Psoas muscle (tissue), 8 donors: ENCODE results near the gene GRID2. TPM values are rescaled to one million over a fixed set of nuclear protein-coding genes. Genes with fewer than 3 reads are reported as not detected.

ENCODE experiments used
- ATAC-seq, 4 donors: fragments of 200-7000 bp; cut with Tn5 transposase; one replicate each; pipeline ENCODE4 v1.9.1; 2020; ENCODE audit warnings: moderate library complexity in 3 of 4, mild to moderate bottlenecking in 2 of 4
- DNase-seq, 2 donors: peaks; one replicate each; pipeline ENCODE4 v3.0.0-alpha.2; 2020
- H3K27ac ChIP-seq: fragments of 200-600 bp; one replicate; pipeline ENCODE4 v1.8.0; 2022
- H3K27me3 ChIP-seq, 3 donors: fragments of 200-600 bp in 1 of 3; one replicate each; pipeline versions ENCODE4 v1.6.1 to v1.8.0; 2013 to 2022; ENCODE audit warnings: low read length in 2 of 3, mild to moderate bottlenecking in 2 of 3, moderate library complexity in 1 of 3; ENCODE audit not compliant: insufficient read depth in 3 of 3
- H3K36me3 ChIP-seq, 2 donors: fragments of 200-600 bp in 1 of 2; one replicate each; pipeline versions ENCODE4 v1.6.1 to v1.8.0; 2013 to 2022; ENCODE audit warnings: low read depth in 1 of 2, mild to moderate bottlenecking in 1 of 2, moderate library complexity in 1 of 2; ENCODE audit not compliant: insufficient read depth in 1 of 2
- H3K4me1 ChIP-seq: fragments of 200-600 bp; one replicate; pipeline ENCODE4 v1.8.0; 2022
- H3K4me3 ChIP-seq: fragments of 200-600 bp; one replicate; pipeline ENCODE4 v1.8.0; 2022; ENCODE audit warnings: mild to moderate bottlenecking
- H3K9me3 ChIP-seq: fragments of 200-600 bp; one replicate; pipeline ENCODE4 v1.8.0; 2022
- CTCF ChIP-seq: fragments of 200-600 bp; IDR thresholded peaks from one replicate; pipeline ENCODE4 v1.8.0; 2022; ENCODE audit warnings: antibody characterized with exemption
- WGBS, 3 donors: extraction: QIAGEN DNeasy Blood & Tissue Kit; methylation state at CpG; one replicate each; pipeline versions ENCODE4 v1.1.6 to v1.1.7; 2013; 5-methylcytosine and 5-hydroxymethylcytosine counted together
- intact Hi-C, 2 donors: fragments of 100-400 bp; cut with DNase I; formaldehyde crosslinking; loops; one replicate each; pipeline versions ENCODE4 v1.11.0 to v1.14.2; 2022
- polyA plus RNA-seq, 3 donors: library from polyadenylated mRNA; stranded (reverse); fragments of 200-250 nt; gene quantifications; one replicate each; pipeline ENCODE4 v1.2.3, GENCODE V29; 2013
- total RNA-seq, 4 donors: library from RNA; stranded (reverse); fragmentation: NEBNext Ultra II Directional in 2 of 4; extraction: Animal tissue kit (Norgen Biotek cat#: 25700) in 2 of 4; gene quantifications; one replicate each; pipeline versions ENCODE4 v1.2.1 to v1.2.4, GENCODE V29; 2021 to 2023
- donor health status: healthy with polysubstance abuse.
- donor health status: DM: no; HTN: no; CAD: no; lungs with moderate emphysema.
- donor health status: Bipolar disorder and iron deficiency.
- donor health status: healthy.
- donor health status: DM: yes; HTN: yes; CAD: no.
- donor health status: DM: no; HTN: no; CAD: no.
- donor health status: DM: no; HTN: no; CAD: no.
- donor health status: DM: yes; HTN: yes; CAD: no.

The GRID2 gene
- total and polyA plus RNA-seq, 7 donors: not detected

GRCh38 chr4:93186846-93187245 lies 883.1 kb downstream of the GRID2 start:
- H3K9me3 ChIP-seq: no peaks in the 10 kb centered on the region
- DNase-seq: no peak
- no peaks in the 10 kb centered on the region for H3K4me1 ChIP-seq
- TF ChIP-seq CTCF: no peak
- no peak overlapping the region for H3K4me3 ChIP-seq
- peaks cover 0 to 1% (median 0%) of the 10 kb centered on the region in 3 donors for H3K27me3 ChIP-seq
- H3K27ac ChIP-seq: no peak overlapping the region
- 88 to 95% (median 93%) methylated on average over 1 of the region's 1 CpG for WGBS, 3 donors
- no peak for ATAC-seq
- H3K36me3 ChIP-seq: no peaks in the 10 kb centered on the region
- intact Hi-C loops: no loop called here

- 72 to 75% (median 74%) methylated on average over 4 of the region's 4 CpGs for WGBS, 3 donors
- ATAC-seq (no peak), DNase-seq (no peak)
- H3K27me3 ChIP-seq: peaks cover 0 to 1% (median 0%) of the 10 kb centered on the region in 3 donors
- no peaks in the 10 kb centered on the region for H3K9me3 ChIP-seq
- intact Hi-C loops: no loop called here
- no peaks in the 10 kb centered on the region for H3K36me3 ChIP-seq
- TF ChIP-seq CTCF: no peak
- H3K4me1 ChIP-seq: no peaks in the 10 kb centered on the region
- no peak overlapping the region for H3K27ac ChIP-seq
- H3K4me3 ChIP-seq: no peak overlapping the region
These were observed 883.7 kb downstream of the GRID2 start for GRCh38 chr4:93187466-93187865.

- no peak for TF ChIP-seq CTCF
- H3K27ac ChIP-seq: no peak overlapping the region
- intact Hi-C loops: no loop called here
- no peak for ATAC-seq
- no peak overlapping the region for H3K4me3 ChIP-seq
- no peaks in the 10 kb centered on the region for H3K9me3 ChIP-seq
- H3K4me1 ChIP-seq: no peaks in the 10 kb centered on the region
- DNase-seq: no peak
- H3K27me3 ChIP-seq: peaks cover 0 to 1% (median 0%) of the 10 kb centered on the region in 3 donors
- WGBS, 3 donors: 86 to 89% (median 88%) methylated on average over 4 of the region's 4 CpGs
- no peaks in the 10 kb centered on the region for H3K36me3 ChIP-seq
These were observed 884.1 kb downstream of the GRID2 start for GRCh38 chr4:93187892-93188291.

- H3K4me1 ChIP-seq: no peaks in the 10 kb centered on the region
- no peak for ATAC-seq
- TF ChIP-seq CTCF: peak; percentile 7
- intact Hi-C loops: no loop called here
- H3K4me3 ChIP-seq: no peak overlapping the region
- no peaks in the 10 kb centered on the region for H3K36me3 ChIP-seq
- WGBS, 3 donors: 18 to 29% (median 24%) methylated on average over 2 of the region's 2 CpGs
- no peaks in the 10 kb centered on the region for H3K9me3 ChIP-seq
- no peak for DNase-seq
- H3K27ac ChIP-seq: no peak overlapping the region
- no peaks in the 10 kb centered on the region for H3K27me3 ChIP-seq
These were observed 895.7 kb downstream of the GRID2 start for GRCh38 chr4:93199492-93199891.

- Histone ChIP-seq H3K4me1 (no peaks in the 10 kb centered on the region), H3K36me3 (no peaks in the 10 kb centered on the region), H3K27ac (no peak overlapping the region), H3K9me3 (no peaks in the 10 kb centered on the region), H3K27me3 (no peaks in the 10 kb centered on the region), H3K4me3 (no peak overlapping the region)
- ATAC-seq (no peak), DNase-seq (no peak)
- no peak for TF ChIP-seq CTCF
- intact Hi-C loops: no loop called here
- 43 to 44% (median 44%) methylated on average over 4 of the region's 4 CpGs for WGBS, 3 donors
These were observed 897.8 kb downstream of the GRID2 start for GRCh38 chr4:93201471-93202096.
